Epithelial cell of proximal tubule (primary cell): ENCODE results near the gene RTN4RL1. TPM values are rescaled to one million over a fixed set of nuclear protein-coding genes. Genes with fewer than 3 reads are reported as not detected.
A peak's percentile ranks its signal among the peaks of the same experiment; 100 is the strongest.

Source experiments
- DNase-seq: peaks from one replicate; pipeline ENCODE4 v3.0.0-alpha.2; 2011; ENCODE audit warnings: low read depth
- H3K4me3 ChIP-seq: 2 replicates; pipeline ENCODE4 v1.5.1; 2011; ENCODE audit warnings: low read depth, mild to moderate bottlenecking, low read length
- total RNA-seq: library from RNA; depleted of rRNA; stranded (reverse); fragments of >200 nt; gene quantifications from 2 replicates; pipeline ENCODE4 v1.2.3, GENCODE V29; 2015
- TF ChIP-seq, protein P1 (sequence below): conservative IDR thresholded peaks from 2 replicates; pipeline ENCODE4 v1.5.1; 2012; ENCODE audit warnings: low read depth, mild to moderate bottlenecking, low read length

Gene RTN4RL1
- total RNA-seq, 1 donor from 2014 or later = not detected

DNA sequence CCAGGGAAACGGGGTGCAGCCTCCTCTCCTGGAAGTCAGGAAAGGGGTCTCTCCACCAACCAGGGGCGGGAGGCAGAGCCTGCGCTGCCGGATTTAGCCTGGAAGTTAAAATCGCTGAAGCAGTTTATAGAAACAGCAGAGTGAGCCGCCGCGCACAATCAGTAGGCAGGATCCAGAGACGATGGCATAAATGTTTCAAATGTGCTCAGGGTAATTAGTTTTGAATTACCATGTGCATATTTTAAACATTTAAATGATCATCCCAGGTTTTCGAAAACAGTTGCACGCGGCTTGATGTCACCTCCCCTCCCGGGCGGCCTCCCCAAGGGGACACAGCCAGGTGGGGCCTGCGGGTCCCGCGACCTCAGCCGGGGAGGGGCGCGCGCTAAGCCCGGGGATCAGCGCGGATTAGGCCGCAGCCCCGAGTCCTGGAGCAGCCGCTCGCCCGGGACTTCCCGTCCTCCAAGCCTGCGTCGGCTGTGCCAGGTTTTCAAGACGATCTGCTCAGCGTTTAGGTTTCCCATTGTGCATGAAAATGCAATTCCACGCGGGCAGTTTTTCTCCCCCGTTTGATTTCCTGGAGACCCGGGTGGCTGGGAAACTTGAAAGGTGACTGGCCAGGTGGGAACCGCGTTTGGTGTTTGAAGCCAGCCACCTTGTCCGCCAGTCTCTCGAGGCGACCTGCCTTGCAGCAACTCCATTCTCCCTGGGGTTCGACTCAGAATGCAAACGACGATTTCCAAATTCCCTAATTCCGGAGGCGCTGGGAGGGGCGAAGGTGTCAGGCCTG is 117.0 kb downstream of the RTN4RL1 start:
- DNase-seq = no peak
- peak overlapping the region; percentile 2 for H3K4me3 ChIP-seq
- TF ChIP-seq, protein P1, sequence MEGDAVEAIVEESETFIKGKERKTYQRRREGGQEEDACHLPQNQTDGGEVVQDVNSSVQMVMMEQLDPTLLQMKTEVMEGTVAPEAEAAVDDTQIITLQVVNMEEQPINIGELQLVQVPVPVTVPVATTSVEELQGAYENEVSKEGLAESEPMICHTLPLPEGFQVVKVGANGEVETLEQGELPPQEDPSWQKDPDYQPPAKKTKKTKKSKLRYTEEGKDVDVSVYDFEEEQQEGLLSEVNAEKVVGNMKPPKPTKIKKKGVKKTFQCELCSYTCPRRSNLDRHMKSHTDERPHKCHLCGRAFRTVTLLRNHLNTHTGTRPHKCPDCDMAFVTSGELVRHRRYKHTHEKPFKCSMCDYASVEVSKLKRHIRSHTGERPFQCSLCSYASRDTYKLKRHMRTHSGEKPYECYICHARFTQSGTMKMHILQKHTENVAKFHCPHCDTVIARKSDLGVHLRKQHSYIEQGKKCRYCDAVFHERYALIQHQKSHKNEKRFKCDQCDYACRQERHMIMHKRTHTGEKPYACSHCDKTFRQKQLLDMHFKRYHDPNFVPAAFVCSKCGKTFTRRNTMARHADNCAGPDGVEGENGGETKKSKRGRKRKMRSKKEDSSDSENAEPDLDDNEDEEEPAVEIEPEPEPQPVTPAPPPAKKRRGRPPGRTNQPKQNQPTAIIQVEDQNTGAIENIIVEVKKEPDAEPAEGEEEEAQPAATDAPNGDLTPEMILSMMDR = no peak

DNA sequence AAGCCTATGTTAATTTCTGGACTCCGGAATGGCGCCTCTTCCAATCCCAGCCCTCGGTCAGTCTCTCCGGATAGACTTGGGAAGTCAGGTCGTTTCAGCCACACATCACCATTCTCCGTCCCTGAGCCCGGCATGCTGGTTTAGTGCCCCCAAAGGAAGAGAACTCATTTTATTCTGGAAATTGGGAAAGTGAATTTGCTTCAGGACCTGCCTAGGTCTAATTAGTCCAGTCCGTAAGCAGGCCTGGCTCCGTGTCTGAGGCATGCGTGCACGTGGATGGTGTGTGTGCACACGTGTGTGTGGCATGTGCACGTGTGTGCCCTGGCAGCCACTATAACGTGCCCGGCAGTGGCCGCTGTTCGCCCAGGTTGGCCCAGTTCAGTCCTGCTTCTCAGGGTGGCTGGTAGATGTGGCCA is 117.9 kb downstream of the RTN4RL1 start:
- TF ChIP-seq, protein P1 = no peak
- DNase-seq = no peak
- H3K4me3 ChIP-seq = no peak overlapping the region

DNA sequence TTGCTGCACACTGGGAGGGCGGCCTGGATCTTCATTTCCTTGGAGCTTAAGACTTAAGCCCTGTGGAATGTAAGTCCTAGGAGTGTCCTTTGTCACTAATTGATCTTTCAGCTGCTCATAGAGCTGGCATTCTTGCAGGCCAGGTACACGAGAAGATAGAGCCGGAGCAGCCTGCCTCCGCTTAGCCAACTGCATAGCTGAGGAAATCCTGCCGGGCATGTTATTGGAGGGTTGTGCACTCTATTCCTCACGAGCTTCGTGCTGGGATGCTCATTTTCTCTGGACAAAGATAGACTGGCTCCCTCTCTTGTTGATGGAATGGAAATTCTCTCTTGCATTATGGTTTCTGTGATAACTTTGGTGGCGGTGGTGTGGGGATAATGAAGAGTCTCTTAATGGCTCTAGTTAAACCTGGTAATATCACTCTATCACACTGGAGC is 118.5 kb downstream of the RTN4RL1 start:
- TF ChIP-seq, protein P1 = no peak
- DNase-seq = no peak
- H3K4me3 ChIP-seq = no peak overlapping the region

DNA sequence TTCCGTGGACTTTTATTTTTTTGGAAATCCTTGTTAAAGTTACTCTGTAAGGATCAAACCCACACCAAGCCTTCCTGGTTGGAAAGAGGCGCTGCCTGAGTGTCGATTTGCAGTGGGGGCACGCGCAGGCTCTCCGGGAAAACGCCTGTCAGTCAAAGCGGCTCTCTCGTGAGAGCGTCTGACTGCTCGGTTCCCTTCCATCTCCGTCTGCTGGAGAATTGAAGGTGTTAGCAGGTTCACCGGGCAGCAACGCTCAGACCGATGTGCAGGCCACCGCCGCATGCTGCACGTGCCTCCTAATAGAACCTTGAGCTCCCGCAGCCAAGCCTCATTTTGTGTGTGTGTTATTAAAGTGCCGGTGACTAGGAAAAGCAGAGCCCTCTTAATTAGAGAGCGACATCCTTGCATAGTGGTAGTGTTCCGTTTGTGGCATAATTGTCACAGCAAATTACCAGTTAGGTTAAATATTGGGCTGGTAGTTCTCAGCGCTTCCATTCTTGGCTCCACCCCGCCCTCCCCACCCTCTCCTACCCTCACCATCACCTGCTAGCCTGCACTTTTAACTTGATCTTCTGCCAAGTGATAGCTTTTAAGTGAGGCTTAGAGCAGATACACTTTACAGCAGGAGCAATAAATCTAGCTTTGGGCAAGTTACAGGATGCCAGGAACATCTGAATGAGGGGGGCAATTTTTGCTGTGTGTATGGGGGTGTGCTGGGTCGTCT is 119.8 kb downstream of the RTN4RL1 start:
- TF ChIP-seq, protein P1 = no peak
- H3K4me3 ChIP-seq = no peak overlapping the region
- no peak for DNase-seq

DNA sequence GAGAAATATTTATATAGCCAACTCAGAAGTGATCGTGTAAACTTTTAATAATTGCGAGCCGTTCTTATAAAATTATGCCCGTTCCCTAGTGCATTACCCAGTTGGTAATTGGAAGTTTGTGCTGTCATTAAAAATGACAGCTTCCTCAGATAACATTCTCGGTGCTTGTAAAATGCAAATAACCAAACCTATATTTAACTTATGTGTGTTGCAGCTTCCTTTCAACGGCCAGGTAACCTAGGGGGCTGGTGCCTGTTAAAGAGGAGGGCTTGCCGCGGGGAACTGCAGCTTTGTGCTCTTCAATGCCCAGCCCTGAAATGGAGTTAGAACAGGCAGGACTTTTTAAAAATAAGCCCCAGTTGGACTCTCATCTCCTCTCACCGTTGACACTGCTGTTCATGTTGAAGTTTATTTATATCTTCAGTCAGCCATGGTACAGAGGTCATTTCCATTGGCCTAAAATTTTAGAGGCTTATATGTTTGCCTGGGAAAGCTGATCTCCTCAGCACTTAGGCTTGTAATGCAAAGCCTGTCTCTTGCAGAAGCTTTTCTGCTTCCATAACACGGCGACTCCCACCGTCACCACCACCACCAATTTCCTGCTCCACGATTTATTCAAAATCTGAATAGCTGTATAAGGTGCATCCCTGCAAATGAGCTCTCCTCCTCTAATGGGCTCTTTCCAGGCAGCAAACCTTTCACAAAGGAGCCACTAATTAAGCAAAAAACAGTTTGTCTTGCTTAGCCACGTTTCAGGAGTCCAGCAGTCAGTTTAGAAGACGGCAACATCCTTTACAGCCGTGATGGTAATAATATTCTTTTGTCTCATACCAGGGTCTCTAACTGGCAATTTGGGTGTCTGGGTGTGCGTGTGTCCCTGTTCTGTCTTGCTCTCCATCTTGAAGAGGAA is 120.6 kb downstream of the RTN4RL1 start:
- TF ChIP-seq, protein P1 = no peak

DNA sequence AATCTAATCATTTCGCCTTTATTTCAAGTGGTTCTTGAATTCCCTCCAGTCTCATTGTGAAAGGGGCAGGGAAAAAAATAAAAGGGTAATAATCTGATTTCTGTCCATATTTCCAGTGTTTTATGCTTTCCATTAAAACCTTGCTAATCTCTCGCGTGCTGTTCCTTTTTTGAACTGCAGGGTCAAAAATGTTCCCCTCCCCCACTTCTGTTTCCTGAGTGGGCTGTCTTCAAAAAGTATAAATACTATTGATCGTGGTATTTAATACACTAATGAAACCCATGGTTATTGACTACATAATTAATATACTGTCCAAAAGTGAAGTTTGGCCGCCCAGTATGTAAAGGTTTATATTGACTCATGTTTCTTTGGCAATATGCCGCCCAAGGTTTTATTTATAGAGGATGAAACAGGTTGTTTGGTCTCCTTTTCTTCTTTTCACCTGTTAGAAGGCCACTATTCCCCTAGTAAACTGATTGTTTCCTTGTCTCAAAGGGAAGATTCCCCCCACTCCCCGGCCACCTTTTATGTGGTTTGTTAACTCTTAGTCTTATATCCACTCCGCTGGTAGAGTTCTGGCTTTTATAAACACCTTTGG is 125.6 kb downstream of the RTN4RL1 start:
- TF ChIP-seq, protein P1 = peak; percentile 37
- no peak for DNase-seq
- no peak overlapping the region for H3K4me3 ChIP-seq

More for the DNA sequence above, 120.6 kb downstream of the RTN4RL1 start:
- DNase-seq = no peak
- H3K4me3 ChIP-seq = no peak overlapping the region
